Astrocyte (in vitro differentiated cells and primary cell): ENCODE results near the gene OR4M1. TPM values are rescaled to one million over a fixed set of nuclear protein-coding genes. Genes with fewer than 3 reads are reported as not detected.
"Not testable (repeated sequence)": the region's sequence is repeated elsewhere in the genome, so short reads cannot be mapped to it uniquely, and the experiment has no call there.

Source experiments
- DNase-seq: peaks from one replicate; pipeline ENCODE4 v3.0.0-alpha.2; 2010; ENCODE audit warnings: low read depth
- FAIRE-seq: peaks from 2 replicates; lab custom pipeline; 2011; peaks lifted over from hg19 to GRCh38; lab: Jason Lieb, UNC
- H2AFZ ChIP-seq: 2 replicates; pipeline ENCODE4 v1.6.0; 2012; ENCODE audit warnings: low read depth, low read length, inconsistent platforms
- H3K27ac ChIP-seq: 2 replicates; pipeline ENCODE4 v1.5.1; 2011; ENCODE audit warnings: low read depth, low read length, inconsistent platforms
- H3K27me3 ChIP-seq: 2 replicates; pipeline ENCODE4 v1.6.0; 2011; ENCODE audit warnings: low read length, inconsistent platforms; ENCODE audit not compliant: insufficient read depth
- H3K36me3 ChIP-seq: 2 replicates; pipeline ENCODE4 v1.5.1; 2011; ENCODE audit warnings: low read length, inconsistent platforms; ENCODE audit not compliant: insufficient read depth
- H3K4me1 ChIP-seq: 2 replicates; pipeline ENCODE4 v1.5.1; 2011; ENCODE audit warnings: low read length, inconsistent platforms; ENCODE audit not compliant: insufficient read depth
- H3K4me2 ChIP-seq: 2 replicates; pipeline ENCODE4 v1.6.0; 2012; ENCODE audit warnings: low read length, inconsistent platforms
- H3K4me3 ChIP-seq: 2 replicates; pipeline ENCODE4 v1.5.1; 2011; ENCODE audit warnings: low read depth, mild to moderate bottlenecking, low read length, inconsistent platforms; ENCODE audit not compliant: insufficient read depth
- H3K79me2 ChIP-seq: 2 replicates; pipeline ENCODE4 v1.6.0; 2012; ENCODE audit warnings: mild to moderate bottlenecking, low read length, inconsistent platforms; ENCODE audit not compliant: insufficient read depth
- H3K9ac ChIP-seq: 2 replicates; pipeline ENCODE4 v1.6.0; 2012; ENCODE audit warnings: mild to moderate bottlenecking, low read length, inconsistent platforms
- H3K9me3 ChIP-seq: 2 replicates; pipeline ENCODE4 v1.5.1; 2012; ENCODE audit warnings: low read depth, mild to moderate bottlenecking, low read length, inconsistent platforms; ENCODE audit not compliant: insufficient read depth
- H4K20me1 ChIP-seq: 2 replicates; pipeline ENCODE4 v1.6.0; 2012; ENCODE audit warnings: low read length, inconsistent platforms; ENCODE audit not compliant: insufficient read depth
- H3K27ac Mint-ChIP-seq: one replicate; pipeline ENCODE4 v1.8.0; 2021; ENCODE audit warnings: mild to moderate bottlenecking, mixed read lengths; ENCODE audit not compliant: unreplicated experiment
- H3K27me3 Mint-ChIP-seq: one replicate; pipeline ENCODE4 v1.8.0; 2021; ENCODE audit warnings: low read depth, mixed read lengths; ENCODE audit not compliant: unreplicated experiment
- H3K36me3 Mint-ChIP-seq: one replicate; pipeline ENCODE4 v1.8.0; 2021; ENCODE audit warnings: low read depth, mixed read lengths; ENCODE audit not compliant: unreplicated experiment
- H3K4me1 Mint-ChIP-seq: one replicate; pipeline ENCODE4 v1.8.0; 2021; ENCODE audit warnings: low read depth, mixed read lengths; ENCODE audit not compliant: unreplicated experiment
- H3K4me3 Mint-ChIP-seq: one replicate; pipeline ENCODE4 v1.8.0; 2021; ENCODE audit warnings: mild to moderate bottlenecking, moderate library complexity, mixed read lengths; ENCODE audit not compliant: unreplicated experiment
- H3K9me3 Mint-ChIP-seq: one replicate; pipeline ENCODE4 v1.8.0; 2021; ENCODE audit warnings: mild to moderate bottlenecking, mixed read lengths; ENCODE audit not compliant: unreplicated experiment
- CTCF ChIP-seq: IDR thresholded peaks from 2 replicates; pipeline ENCODE4 v1.5.1; 2011; ENCODE audit warnings: low read depth, mild to moderate bottlenecking, inconsistent platforms, low read length, moderate library complexity; ENCODE audit not compliant: insufficient read depth
- EZH2 ChIP-seq: IDR thresholded peaks from 2 replicates; pipeline ENCODE4 v1.6.1; 2012; ENCODE audit warnings: mild to moderate bottlenecking, low read length, inconsistent platforms; ENCODE audit not compliant: insufficient read depth
- total RNA-seq: library from RNA; stranded (reverse); gene quantifications from 2 replicates; pipeline ENCODE4 v1.2.1, GENCODE V29; 2021

Gene OR4M1
- total RNA-seq, 1 donor from 2014 or later: not detected

DNA sequence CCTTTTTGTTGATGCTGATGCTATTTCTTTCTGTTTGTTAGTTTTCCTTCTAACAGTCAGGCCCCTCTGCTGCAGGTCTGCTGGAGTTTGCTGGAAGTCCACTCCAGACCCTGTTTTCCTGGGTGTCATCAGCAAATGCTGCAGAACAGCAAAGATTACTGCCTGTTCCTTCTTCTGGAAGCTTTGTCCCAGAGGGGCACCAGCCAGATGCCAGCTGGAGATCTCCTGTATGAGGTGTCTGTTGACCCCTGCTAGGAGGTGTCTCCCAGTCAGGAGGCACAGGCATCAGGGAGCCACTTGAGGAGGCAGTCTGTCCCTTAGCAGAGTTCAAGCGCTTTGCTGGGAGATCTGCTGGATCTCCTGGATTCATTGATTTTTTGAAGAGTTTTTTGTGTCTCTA, 46.6 kb downstream of the OR4M1 start:
- H3K4me1 Mint-ChIP-seq, H3K79me2 ChIP-seq, H3K4me3 Mint-ChIP-seq, H3K27me3 Mint-ChIP-seq, H3K36me3 ChIP-seq, H3K36me3 Mint-ChIP-seq, DNase-seq, H3K27me3 ChIP-seq, H3K4me3 ChIP-seq, H3K9me3 Mint-ChIP-seq, FAIRE-seq, H4K20me1 ChIP-seq, H3K4me2 ChIP-seq, H3K9ac ChIP-seq, H3K27ac ChIP-seq, H2AFZ ChIP-seq, H3K9me3 ChIP-seq, H3K27ac Mint-ChIP-seq, H3K4me1 ChIP-seq: not testable (repeated sequence)

GRCh38 chr14:19821016-19821415, 47.7 kb downstream of the OR4M1 start:
- H3K36me3 ChIP-seq, H3K79me2 ChIP-seq, DNase-seq, H2AFZ ChIP-seq, H3K4me2 ChIP-seq, H3K27me3 Mint-ChIP-seq, H3K27ac ChIP-seq, H3K9me3 Mint-ChIP-seq, H3K36me3 Mint-ChIP-seq, FAIRE-seq, H3K27me3 ChIP-seq, H3K9ac ChIP-seq, H3K4me1 ChIP-seq, H3K27ac Mint-ChIP-seq, H3K4me3 Mint-ChIP-seq, H4K20me1 ChIP-seq, H3K9me3 ChIP-seq, H3K4me3 ChIP-seq, H3K4me1 Mint-ChIP-seq: not testable (repeated sequence)

- Histone ChIP-seq H3K36me3 (no peaks in the 10 kb centered on the region), H3K79me2 (no peaks in the 10 kb centered on the region), H2AFZ (no peak overlapping the region), H3K9ac (no peak overlapping the region), H3K27ac (no peak overlapping the region), H3K4me1 (no peaks in the 10 kb centered on the region), H3K9me3 (peaks cover 10% of the 10 kb centered on the region), H3K4me2 (no peak overlapping the region), H4K20me1 (no peaks in the 10 kb centered on the region), H3K4me3 (no peak overlapping the region), H3K27me3 (no peaks in the 10 kb centered on the region)
- Mint-ChIP-seq H3K4me3 (no peak overlapping the region), H3K27ac (no peak overlapping the region), H3K27me3 (no peaks in the 10 kb centered on the region), H3K36me3 (no peaks in the 10 kb centered on the region), H3K9me3 (no peaks in the 10 kb centered on the region), H3K4me1 (no peaks in the 10 kb centered on the region)
- TF ChIP-seq EZH2 (no peak), CTCF (no peak)
- FAIRE-seq: no peak
- no peak for DNase-seq
Observed at GRCh38 chr14:19823178-19823577, 49.9 kb downstream of the OR4M1 start.

DNA sequence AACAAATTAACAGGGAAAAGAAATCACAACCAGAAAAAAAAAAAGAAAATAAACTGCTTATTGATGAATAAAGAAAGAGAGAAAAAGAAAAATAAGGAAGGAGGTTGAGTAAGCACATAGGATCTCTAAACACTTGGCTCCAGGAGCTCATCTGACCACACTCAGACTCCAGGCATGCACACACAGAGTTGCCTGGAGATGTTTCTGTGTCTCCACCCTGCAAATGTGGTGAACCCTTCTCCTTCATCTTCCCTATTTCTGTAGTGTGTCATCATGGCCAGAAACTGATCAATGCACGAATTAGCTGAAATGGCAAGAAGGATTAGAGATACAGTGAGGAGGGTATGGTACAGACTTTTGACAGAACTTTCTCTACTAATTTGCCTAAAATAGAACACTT, 50.5 kb downstream of the OR4M1 start:
- Mint-ChIP-seq H3K4me3 (no peak overlapping the region), H3K4me1 (no peaks in the 10 kb centered on the region), H3K27ac (no peak overlapping the region), H3K9me3 (no peaks in the 10 kb centered on the region), H3K27me3 (no peaks in the 10 kb centered on the region), H3K36me3 (no peaks in the 10 kb centered on the region)
- H3K27ac ChIP-seq: no peak overlapping the region
- FAIRE-seq: no peak
- DNase-seq: peak; percentile 2
- H3K79me2 ChIP-seq: no peaks in the 10 kb centered on the region
- no peaks in the 10 kb centered on the region for H3K27me3 ChIP-seq
- H4K20me1 ChIP-seq: no peaks in the 10 kb centered on the region
- no peak overlapping the region for H3K4me2 ChIP-seq
- no peaks in the 10 kb centered on the region for H3K4me1 ChIP-seq
- no peak overlapping the region for H2AFZ ChIP-seq
- H3K4me3 ChIP-seq: no peak overlapping the region
- TF ChIP-seq EZH2 (no peak), CTCF (no peak)
- peaks cover 10% of the 10 kb centered on the region for H3K9me3 ChIP-seq
- H3K9ac ChIP-seq: no peak overlapping the region
- H3K36me3 ChIP-seq: no peaks in the 10 kb centered on the region

DNA sequence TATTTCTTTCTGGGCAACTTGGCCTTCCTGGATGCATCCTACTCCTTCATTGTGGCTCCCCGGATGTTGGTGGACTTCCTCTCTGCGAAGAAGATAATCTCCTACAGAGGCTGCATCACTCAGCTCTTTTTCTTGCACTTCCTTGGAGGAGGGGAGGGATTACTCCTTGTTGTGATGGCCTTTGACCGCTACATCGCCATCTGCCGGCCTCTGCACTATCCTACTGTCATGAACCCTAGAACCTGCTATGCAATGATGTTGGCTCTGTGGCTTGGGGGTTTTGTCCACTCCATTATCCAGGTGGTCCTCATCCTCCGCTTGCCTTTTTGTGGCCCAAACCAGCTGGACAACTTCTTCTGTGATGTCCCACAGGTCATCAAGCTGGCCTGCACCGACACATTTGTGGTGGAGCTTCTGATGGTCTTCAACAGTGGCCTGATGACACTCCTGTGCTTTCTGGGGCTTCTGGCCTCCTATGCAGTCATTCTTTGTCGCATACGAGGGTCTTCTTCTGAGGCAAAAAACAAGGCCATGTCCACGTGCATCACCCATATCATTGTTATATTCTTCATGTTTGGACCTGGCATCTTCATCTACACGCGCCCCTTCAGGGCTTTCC, 54.4 kb downstream of the OR4M1 start:
- not testable (repeated sequence) for H3K36me3 ChIP-seq, DNase-seq, H3K27me3 Mint-ChIP-seq, H4K20me1 ChIP-seq, H3K4me1 ChIP-seq, H3K79me2 ChIP-seq, H3K27ac Mint-ChIP-seq, H3K27me3 ChIP-seq, H3K9me3 Mint-ChIP-seq, H3K9ac ChIP-seq, H3K4me2 ChIP-seq, H2AFZ ChIP-seq, H3K27ac ChIP-seq, FAIRE-seq, H3K4me1 Mint-ChIP-seq, H3K4me3 ChIP-seq, H3K4me3 Mint-ChIP-seq, H3K36me3 Mint-ChIP-seq
- peaks cover 15% of the 10 kb centered on the region for H3K9me3 ChIP-seq
